LNCAP (cell line): ENCODE results near the gene PAK6.

Experiments used
- CTCF ChIP-seq: fragments of 450-650 bp; IDR thresholded peaks from 2 replicates; pipeline ENCODE4 v1.5.1; 2017; ENCODE audit warnings: mild to moderate bottlenecking

The PAK6 gene

GRCh38 chr15:40248006-40248783 lies 9.3 kb downstream of the PAK6 start:
- TF ChIP-seq CTCF = no peak

GRCh38 chr15:40249477-40250303 lies 10.8 kb downstream of the PAK6 start:
- no peak for TF ChIP-seq CTCF

DNA sequence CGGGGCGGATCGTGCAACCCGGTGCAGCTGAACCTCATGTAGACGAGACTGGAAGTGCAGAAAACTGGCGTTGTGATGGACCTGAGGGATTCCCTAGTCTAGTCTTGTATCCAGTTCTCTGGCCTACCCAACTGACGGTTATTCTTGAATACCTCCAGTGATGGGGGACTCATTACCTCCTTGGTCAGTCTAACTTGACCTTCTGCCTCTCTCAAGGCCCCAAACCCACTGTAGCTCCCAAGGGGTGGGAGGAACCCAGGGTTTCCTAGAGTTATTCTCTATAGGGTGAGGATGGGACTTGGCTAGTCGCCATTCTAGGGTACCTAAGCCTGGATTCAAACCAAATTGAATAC lies 11.4 kb downstream of the PAK6 start:
- TF ChIP-seq CTCF = no peak

GRCh38 chr15:40250771-40251483 lies 12.1 kb downstream of the PAK6 start:
- TF ChIP-seq CTCF = no peak

DNA sequence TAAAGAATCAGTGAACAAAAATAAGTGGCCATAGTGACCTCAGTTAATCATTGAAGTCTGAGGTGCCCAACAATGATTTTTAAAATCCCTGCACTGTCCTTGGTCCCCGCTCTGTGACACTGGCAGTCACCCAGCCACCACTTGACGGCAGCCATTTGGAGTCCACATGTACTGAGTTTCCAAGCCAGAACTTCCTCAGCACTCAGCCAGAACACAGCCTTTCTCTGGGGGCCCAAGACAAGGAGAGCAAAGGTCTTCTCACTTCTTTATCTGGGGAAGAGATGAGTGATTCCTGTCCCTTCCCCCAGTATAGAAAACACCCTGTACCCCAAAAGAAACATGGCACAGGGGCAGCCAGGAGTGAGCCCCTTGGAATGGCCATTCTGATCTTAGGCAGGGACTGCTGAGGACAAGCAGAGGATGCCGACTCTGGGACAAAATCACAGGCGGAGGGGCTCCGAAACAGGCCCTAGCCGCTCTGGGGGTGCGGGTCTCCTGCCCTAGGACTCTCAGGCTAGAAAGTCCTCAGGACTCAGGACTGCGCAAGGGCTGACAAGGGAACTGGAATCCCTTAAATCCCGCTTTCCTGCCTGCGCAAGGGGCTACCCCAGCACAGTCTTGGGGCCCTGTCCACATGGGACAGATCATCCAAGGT lies 12.8 kb downstream of the PAK6 start:
- no peak for TF ChIP-seq CTCF

DNA sequence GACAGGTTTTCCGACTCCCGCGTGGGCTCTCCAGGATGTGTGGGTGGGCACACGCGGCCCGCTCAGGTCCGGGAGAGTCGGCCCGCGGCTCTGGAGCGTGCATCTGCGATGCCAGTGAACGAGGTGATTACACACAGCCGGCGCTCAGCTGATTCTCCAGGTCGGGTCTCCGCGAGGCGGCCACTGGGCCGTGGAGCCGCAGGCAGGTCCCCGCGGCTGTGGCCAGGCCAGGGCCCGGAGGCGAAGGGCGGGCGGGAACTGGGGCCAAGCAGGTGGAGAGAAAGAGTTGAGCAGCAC lies 13.2 kb downstream of the PAK6 start:
- no peak for TF ChIP-seq CTCF

DNA sequence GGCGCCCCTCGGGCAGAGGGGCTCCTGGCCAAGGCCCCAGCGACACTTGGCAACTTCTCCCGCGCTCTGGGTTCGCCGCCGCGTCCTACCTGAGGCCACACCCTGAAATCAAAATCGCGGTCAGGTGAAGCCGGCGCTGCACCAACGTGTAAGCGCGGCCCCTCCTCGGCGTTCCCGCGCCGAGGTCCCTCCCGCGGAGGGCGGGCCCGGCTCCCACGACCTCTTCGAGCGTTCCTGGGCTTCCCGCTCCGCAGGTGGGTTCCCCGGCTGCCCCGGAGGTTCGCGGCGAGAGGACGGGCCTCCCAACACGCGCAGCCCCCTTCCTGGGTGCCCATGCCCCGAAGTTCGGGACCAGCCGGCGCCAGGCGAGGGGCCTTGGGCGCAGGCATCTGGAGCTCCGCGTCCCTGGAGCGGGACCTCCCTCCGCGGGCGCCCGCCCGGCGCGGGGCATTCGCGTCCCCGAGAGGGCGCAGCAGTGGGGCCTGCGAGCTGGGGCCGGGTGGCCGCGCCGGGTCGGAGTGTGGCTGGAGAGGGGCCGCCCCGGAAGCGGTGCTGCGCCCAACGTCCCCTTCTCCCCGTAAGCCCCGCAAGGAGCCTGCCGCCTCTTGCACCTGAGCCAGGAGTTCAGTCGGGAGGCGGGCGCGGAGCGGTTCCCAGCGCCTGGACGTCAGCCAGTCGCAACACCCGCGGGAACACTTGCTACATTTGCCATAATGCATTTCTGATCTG lies 13.7 kb downstream of the PAK6 start:
- TF ChIP-seq CTCF = no peak
